HEK293T (cell line): ENCODE data around the gene ZBTB42.

Experiments
- BHLHE40 ChIP-seq: fragments of 450-650 bp; IDR thresholded peaks from 2 replicates; pipeline ENCODE4 v1.6.1; 2016; ENCODE audit warnings: mild to moderate bottlenecking, moderate library complexity, borderline replicate concordance
- CTBP1 ChIP-seq: fragments of 450-650 bp; IDR thresholded peaks from 2 replicates; pipeline ENCODE4 v1.6.1; 2016; ENCODE audit warnings: borderline replicate concordance
- FOXK2 ChIP-seq: fragments of 450-650 bp; IDR thresholded peaks from 2 replicates; pipeline ENCODE4 v1.6.1; 2016; ENCODE audit warnings: mild to moderate bottlenecking
- FOXM1 ChIP-seq: fragments of 450-650 bp; IDR thresholded peaks from 2 replicates; pipeline ENCODE4 v1.6.1; 2017; ENCODE audit warnings: mild to moderate bottlenecking, borderline replicate concordance
- LEF1 ChIP-seq: fragments of 450-650 bp; IDR thresholded peaks from 2 replicates; pipeline ENCODE4 v1.6.1; 2017; ENCODE audit warnings: mild to moderate bottlenecking, borderline replicate concordance
- PKNOX1 ChIP-seq: fragments of 450-650 bp; IDR thresholded peaks from 2 replicates; pipeline ENCODE4 v1.6.1; 2016
- SP1 ChIP-seq: fragments of 450-650 bp; IDR thresholded peaks from 2 replicates; pipeline ENCODE4 v1.6.1; 2017
- SUZ12 ChIP-seq: fragments of 450-650 bp; IDR thresholded peaks from 2 replicates; pipeline ENCODE4 v1.6.1; 2016; ENCODE audit warnings: mild to moderate bottlenecking

- TF ChIP-seq FOXM1 (no peak), SUZ12 (no peak), FOXK2 (no peak), PKNOX1 (no peak), LEF1 (no peak), CTBP1 (no peak), BHLHE40 (no peak), SP1 (no peak)
Observed at GRCh38 chr14:104780513-104781030, 20.3 kb upstream of the ZBTB42 start.
